Fibroblast of the aortic adventitia (primary cell): ENCODE measurements around the gene ANKH. TPM values are rescaled to one million over a fixed set of nuclear protein-coding genes. Genes with fewer than 3 reads are reported as not detected.

Source experiments
- DNase-seq: peaks from one replicate; pipeline ENCODE4 v3.0.0-alpha.2; 2010; ENCODE audit warnings: low read depth
- H3K4me3 ChIP-seq: 2 replicates; pipeline ENCODE4 v1.5.1; 2011; ENCODE audit warnings: low read depth, mild to moderate bottlenecking, control low read depth, low read length, moderate library complexity
- total RNA-seq: library from RNA; depleted of rRNA; stranded (reverse); fragments of >200 nt; gene quantifications from 2 replicates; pipeline ENCODE4 v1.2.3, GENCODE V29; 2012; ENCODE audit warnings: low replicate concordance
- TF ChIP-seq, protein P1 (sequence below): IDR thresholded peaks from 2 replicates; pipeline ENCODE4 v1.5.1; 2011; ENCODE audit warnings: mild to moderate bottlenecking, low read length, control low read depth, inconsistent platforms; ENCODE audit not compliant: insufficient read depth

Gene ANKH
- total RNA-seq, 1 donor: 82.2 TPM

DNA sequence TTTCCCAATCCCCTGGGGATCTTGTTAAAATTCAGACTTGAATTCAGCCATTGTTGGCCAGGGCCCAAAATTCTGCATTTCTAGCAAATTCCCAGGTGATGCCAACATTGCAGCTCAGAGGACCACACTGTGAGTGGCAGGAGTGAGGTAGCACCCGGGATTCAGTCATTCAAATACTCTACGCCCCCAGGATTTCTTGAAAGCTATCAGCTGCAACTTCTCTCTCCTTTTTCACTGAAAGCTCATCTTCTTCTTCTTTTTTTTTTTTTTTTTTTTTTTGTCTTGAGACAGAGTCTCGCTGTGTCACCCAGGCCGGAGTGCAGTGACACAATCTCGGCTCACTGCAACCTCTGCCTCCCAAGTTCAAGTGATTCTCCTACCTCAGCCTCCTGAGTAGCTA is 19.3 kb upstream of the ANKH start:
- DNase-seq: no peak
- H3K4me3 ChIP-seq: no peak overlapping the region
- TF ChIP-seq, protein P1, sequence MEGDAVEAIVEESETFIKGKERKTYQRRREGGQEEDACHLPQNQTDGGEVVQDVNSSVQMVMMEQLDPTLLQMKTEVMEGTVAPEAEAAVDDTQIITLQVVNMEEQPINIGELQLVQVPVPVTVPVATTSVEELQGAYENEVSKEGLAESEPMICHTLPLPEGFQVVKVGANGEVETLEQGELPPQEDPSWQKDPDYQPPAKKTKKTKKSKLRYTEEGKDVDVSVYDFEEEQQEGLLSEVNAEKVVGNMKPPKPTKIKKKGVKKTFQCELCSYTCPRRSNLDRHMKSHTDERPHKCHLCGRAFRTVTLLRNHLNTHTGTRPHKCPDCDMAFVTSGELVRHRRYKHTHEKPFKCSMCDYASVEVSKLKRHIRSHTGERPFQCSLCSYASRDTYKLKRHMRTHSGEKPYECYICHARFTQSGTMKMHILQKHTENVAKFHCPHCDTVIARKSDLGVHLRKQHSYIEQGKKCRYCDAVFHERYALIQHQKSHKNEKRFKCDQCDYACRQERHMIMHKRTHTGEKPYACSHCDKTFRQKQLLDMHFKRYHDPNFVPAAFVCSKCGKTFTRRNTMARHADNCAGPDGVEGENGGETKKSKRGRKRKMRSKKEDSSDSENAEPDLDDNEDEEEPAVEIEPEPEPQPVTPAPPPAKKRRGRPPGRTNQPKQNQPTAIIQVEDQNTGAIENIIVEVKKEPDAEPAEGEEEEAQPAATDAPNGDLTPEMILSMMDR: no peak

DNA sequence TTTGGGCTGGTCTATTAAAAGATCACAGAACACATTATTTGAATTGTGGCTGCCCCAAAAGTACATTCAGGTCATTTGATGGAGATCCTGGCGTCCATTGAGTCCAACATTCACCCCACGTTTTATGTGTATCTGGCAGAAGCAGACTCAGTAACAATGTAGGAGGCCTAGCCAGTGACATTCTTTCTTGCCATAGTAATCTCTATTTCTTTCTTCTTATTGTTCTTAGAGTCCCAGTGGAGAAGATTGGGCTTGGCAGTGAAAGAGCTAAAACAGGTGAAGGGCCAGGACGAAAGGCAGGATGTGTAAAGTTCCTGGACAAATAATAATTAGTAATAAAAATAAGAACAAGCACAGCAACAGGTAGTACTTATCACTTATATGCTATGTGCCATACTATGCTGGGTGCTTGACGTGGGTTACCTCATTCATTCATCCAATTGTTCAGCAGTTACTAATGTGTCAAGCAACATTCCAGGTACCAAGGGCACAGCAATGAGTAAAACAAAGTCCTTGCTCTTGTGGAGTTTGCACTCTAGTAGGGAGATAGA is 12.6 kb upstream of the ANKH start:
- peak; percentile 54 for DNase-seq
- no peak overlapping the region for H3K4me3 ChIP-seq
- TF ChIP-seq, protein P1: no peak

DNA sequence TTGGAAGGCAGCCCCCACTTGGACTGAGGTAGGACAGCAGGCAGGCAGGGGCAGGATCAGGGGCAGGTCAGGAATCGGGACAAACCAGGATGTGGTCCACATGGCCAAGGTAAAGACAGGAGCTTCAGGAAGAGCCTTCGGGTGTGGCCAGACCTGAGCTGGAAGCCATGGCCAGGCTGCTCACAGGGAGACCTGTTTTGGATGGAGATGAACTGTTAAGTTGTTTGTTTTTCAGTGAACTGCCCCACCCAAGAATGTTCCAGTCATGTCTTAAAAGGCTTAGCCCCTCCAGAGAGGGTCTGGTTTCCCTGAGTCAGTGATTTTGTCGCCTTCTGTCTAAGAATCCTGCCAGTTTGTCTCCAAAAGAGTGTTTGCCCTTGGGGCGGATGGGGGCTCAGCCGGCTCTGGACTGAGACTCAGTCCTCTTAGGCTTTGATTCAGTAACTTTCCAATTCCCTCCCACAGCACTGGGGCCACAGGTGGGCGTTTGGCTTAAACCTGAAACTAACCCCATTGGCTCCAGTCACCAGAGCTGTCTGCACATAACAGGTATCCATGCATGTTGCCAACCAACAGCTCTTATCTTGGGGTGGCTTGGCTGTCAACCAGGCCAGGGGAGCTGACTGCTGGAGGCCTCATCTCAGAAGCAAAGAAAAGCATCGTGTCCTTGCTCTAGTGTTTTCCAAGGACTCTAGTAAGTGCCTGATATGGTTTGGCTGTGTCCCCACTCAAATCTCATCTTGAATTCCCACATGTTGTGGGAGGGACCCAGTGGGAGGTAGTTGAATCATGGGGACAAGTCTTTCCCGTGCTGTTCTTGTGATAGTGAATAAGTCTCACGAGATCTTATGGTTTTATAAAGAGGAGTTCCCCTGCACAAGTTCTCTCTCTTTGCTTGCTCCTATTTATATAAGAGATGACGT is 11.3 kb upstream of the ANKH start:
- no peak overlapping the region for H3K4me3 ChIP-seq
- TF ChIP-seq, protein P1: no peak
- DNase-seq: no peak

- H3K4me3 ChIP-seq: no peak overlapping the region
- TF ChIP-seq, protein P1: no peak
- no peak for DNase-seq
These were observed 10.2 kb upstream of the ANKH start for GRCh38 chr5:14881826-14882225.

- DNase-seq: peak; percentile 18
- TF ChIP-seq, protein P1: no peak
- no peak overlapping the region for H3K4me3 ChIP-seq
These were observed 9.1 kb upstream of the ANKH start for GRCh38 chr5:14880688-14881087.

DNA sequence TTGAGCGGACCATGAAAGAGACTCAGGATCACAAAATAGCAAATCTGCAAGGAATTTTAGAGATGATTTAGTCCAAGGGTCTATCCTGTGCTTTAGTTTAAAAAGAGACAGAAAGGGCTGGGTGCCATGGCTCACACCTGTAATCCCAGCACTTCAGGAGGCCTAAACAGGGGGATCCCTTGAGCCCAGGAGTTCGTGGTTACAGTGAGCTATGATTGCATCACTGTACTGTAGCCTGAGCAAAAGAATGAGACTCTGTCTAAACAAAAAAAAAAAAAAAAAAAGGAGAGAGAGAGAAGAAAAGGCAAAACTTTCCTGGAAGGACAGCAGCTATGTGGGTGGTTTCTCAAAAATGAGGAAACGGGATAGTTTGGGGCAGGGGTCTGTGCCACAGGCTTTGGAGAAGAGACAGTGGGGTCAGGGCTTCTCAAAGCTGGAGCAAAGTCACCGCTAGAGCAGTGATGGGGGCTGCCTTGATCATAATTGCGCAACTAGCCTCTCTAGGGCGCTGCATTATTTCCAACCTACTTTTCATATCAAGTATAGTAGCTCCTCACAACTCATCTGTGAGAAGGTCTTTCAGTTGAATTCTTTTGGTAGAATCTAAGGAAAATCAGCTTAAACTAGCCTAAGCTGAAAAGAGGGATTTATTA is 8.5 kb upstream of the ANKH start:
- peak; percentile 49 for DNase-seq
- no peak overlapping the region for H3K4me3 ChIP-seq
- TF ChIP-seq, protein P1: no peak
